H9 (cell line): ENCODE results near the gene AVEN. TPM values are rescaled to one million over a fixed set of nuclear protein-coding genes. Genes with fewer than 3 reads are reported as not detected.

ENCODE experiments used
- DNase-seq: peaks from one replicate; pipeline ENCODE4 v3.0.0-alpha.2; 2017
- H2AFZ ChIP-seq: one replicate; pipeline ENCODE4 v1.6.1; 2013; ENCODE audit warnings: mild to moderate bottlenecking, low read length, control low read depth, moderate library complexity
- H2AK5ac ChIP-seq: 2 replicates; pipeline ENCODE4 v1.6.1; 2013; ENCODE audit warnings: low read length, control low read depth, mixed read lengths; ENCODE audit not compliant: insufficient read length
- H2BK120ac ChIP-seq: one replicate; pipeline ENCODE4 v1.6.1; 2013; ENCODE audit warnings: low read depth, mild to moderate bottlenecking, low read length, control low read depth, inconsistent platforms; ENCODE audit not compliant: poor library complexity, severe bottlenecking
- H2BK12ac ChIP-seq: 2 replicates; pipeline ENCODE4 v1.6.1; 2013; ENCODE audit warnings: low read length, control low read depth, mixed read lengths, low read depth; ENCODE audit not compliant: insufficient read length
- H2BK15ac ChIP-seq: 2 replicates; pipeline ENCODE4 v1.6.1; 2013; ENCODE audit warnings: low read depth, low read length, control low read depth
- H2BK20ac ChIP-seq: one replicate; pipeline ENCODE4 v1.6.1; 2013; ENCODE audit warnings: low read depth, mild to moderate bottlenecking, low read length, control low read depth, inconsistent platforms; ENCODE audit not compliant: poor library complexity, severe bottlenecking
- H2BK5ac ChIP-seq: 2 replicates; pipeline ENCODE4 v1.6.1; 2013; ENCODE audit warnings: low read length, control low read depth, mixed read lengths; ENCODE audit not compliant: insufficient read length
- H3K14ac ChIP-seq: 2 replicates; pipeline ENCODE4 v1.6.1; 2013; ENCODE audit warnings: low read length, control low read depth; ENCODE audit not compliant: insufficient read depth
- H3K18ac ChIP-seq: 2 replicates; pipeline ENCODE4 v1.6.1; 2013; ENCODE audit warnings: low read depth, mild to moderate bottlenecking, mixed read lengths, low read length, control low read depth; ENCODE audit not compliant: insufficient read length
- H3K23ac ChIP-seq: 2 replicates; pipeline ENCODE4 v1.6.1; 2013; ENCODE audit warnings: low read length, control low read depth, mixed read lengths, low read depth; ENCODE audit not compliant: insufficient read length
- H3K23me2 ChIP-seq: 2 replicates; pipeline ENCODE4 v1.6.1; 2013; ENCODE audit warnings: low read depth, mild to moderate bottlenecking, mixed read lengths, low read length, control low read depth; ENCODE audit not compliant: insufficient read length, poor library complexity, severe bottlenecking
- H3K27ac ChIP-seq: 2 replicates; pipeline ENCODE4 v1.5.1; 2013; ENCODE audit warnings: low read length, control low read depth, mixed read lengths, low read depth; ENCODE audit not compliant: insufficient read length
- H3K27me3 ChIP-seq: 2 replicates; pipeline ENCODE4 v1.6.1; 2013; ENCODE audit warnings: low read length, control low read depth, inconsistent platforms; ENCODE audit not compliant: insufficient read depth
- H3K4ac ChIP-seq: 2 replicates; pipeline ENCODE4 v1.6.1; 2013; ENCODE audit warnings: low read depth, mild to moderate bottlenecking, control low read depth, inconsistent platforms, low read length, moderate library complexity
- H3K4me1 ChIP-seq: 2 replicates; pipeline ENCODE4 v1.6.1; 2013; ENCODE audit warnings: low read length, control low read depth, inconsistent platforms; ENCODE audit not compliant: insufficient read depth
- H3K4me2 ChIP-seq: 2 replicates; pipeline ENCODE4 v1.6.1; 2013; ENCODE audit warnings: low read length, control low read depth, mixed read lengths; ENCODE audit not compliant: insufficient read length, insufficient read depth
- H3K56ac ChIP-seq: 2 replicates; pipeline ENCODE4 v1.6.1; 2013; ENCODE audit warnings: low read depth, mild to moderate bottlenecking, mixed read lengths, low read length, control low read depth; ENCODE audit not compliant: insufficient read length
- H3K79me1 ChIP-seq: 2 replicates; pipeline ENCODE4 v1.6.1; 2013; ENCODE audit warnings: low read depth, mild to moderate bottlenecking, moderate library complexity, low read length, control low read depth, inconsistent platforms; ENCODE audit not compliant: insufficient read depth, poor library complexity, severe bottlenecking
- H3K79me2 ChIP-seq: 2 replicates; pipeline ENCODE4 v1.6.1; 2013; ENCODE audit warnings: low read length, control low read depth, inconsistent platforms; ENCODE audit not compliant: insufficient read depth
- H3K9ac ChIP-seq: 2 replicates; pipeline ENCODE4 v1.6.1; 2013; ENCODE audit warnings: low read length, control low read depth, mixed read lengths; ENCODE audit not compliant: insufficient read length; ENCODE audit errors: extremely low read depth
- H3K9me3 ChIP-seq: one replicate; pipeline ENCODE4 v1.6.1; 2013; ENCODE audit warnings: low read depth, low read length, inconsistent platforms; ENCODE audit not compliant: control insufficient read depth
- H3T11ph ChIP-seq: one replicate; pipeline ENCODE4 v1.6.1; 2013; ENCODE audit warnings: mild to moderate bottlenecking, low read length, control low read depth, inconsistent platforms
- H4K20me1 ChIP-seq: one replicate; pipeline ENCODE4 v1.6.1; 2013; ENCODE audit not compliant: control insufficient read depth, insufficient read length, insufficient read depth
- H4K5ac ChIP-seq: 2 replicates; pipeline ENCODE4 v1.6.1; 2013; ENCODE audit warnings: low read depth, mild to moderate bottlenecking, mixed read lengths, low read length, control low read depth; ENCODE audit not compliant: insufficient read length
- H4K8ac ChIP-seq: replicated peaks from 2 replicates; pipeline ENCODE4 v1.6.1; 2013; ENCODE audit warnings: low read length, control low read depth, mixed read lengths, low read depth; ENCODE audit not compliant: insufficient read length
- H4K91ac ChIP-seq: 2 replicates; pipeline ENCODE4 v1.6.1; 2013; ENCODE audit warnings: low read depth, mild to moderate bottlenecking, moderate library complexity, mixed read lengths, low read length, control low read depth; ENCODE audit not compliant: insufficient read length
- H3K27ac Mint-ChIP-seq, 3 experiments: 2 replicates in 2 of 3; 3 replicates in 1 of 3; pipeline ENCODE4 v1.8.0; 2020 to 2021; ENCODE audit warnings: mixed read lengths in 3 of 3, mild to moderate bottlenecking in 1 of 3, moderate library complexity in 1 of 3
- H3K27me3 Mint-ChIP-seq: 2 replicates; pipeline ENCODE4 v1.8.0; 2021; ENCODE audit warnings: low read depth, mild to moderate bottlenecking, moderate library complexity, mixed read lengths
- H3K36me3 Mint-ChIP-seq, 3 experiments: 2 replicates in 2 of 3; 3 replicates in 1 of 3; pipeline ENCODE4 v1.8.0; 2020 to 2021; ENCODE audit warnings: low read depth in 3 of 3, mixed read lengths in 3 of 3; ENCODE audit not compliant: insufficient read depth in 1 of 3
- H3K4me1 Mint-ChIP-seq, 2 experiments: 2 replicates each; pipeline ENCODE4 v1.8.0; 2020; ENCODE audit warnings: mixed read lengths in 2 of 2
- H3K4me3 Mint-ChIP-seq, 2 experiments: 2 replicates in 1 of 2; 3 replicates in 1 of 2; pipeline ENCODE4 v1.8.0; 2020 to 2021; ENCODE audit warnings: mild to moderate bottlenecking in 2 of 2, mixed read lengths in 2 of 2, moderate library complexity in 1 of 2
- H3K9me3 Mint-ChIP-seq, 2 experiments: 2 replicates in 1 of 2; 3 replicates in 1 of 2; pipeline ENCODE4 v1.8.0; 2020; ENCODE audit warnings: mild to moderate bottlenecking in 2 of 2, mixed read lengths in 2 of 2, moderate library complexity in 1 of 2
- CTCF ChIP-seq: fragments of 200-600 bp; sonication (generic); conservative IDR thresholded peaks from 3 replicates; pipeline ENCODE4 v1.8.0; 2021; ENCODE audit warnings: antibody characterized with exemption, mild to moderate bottlenecking
- WGBS: extraction: QIAGEN DNeasy Blood & Tissue Kit; methylation state at CpG from one replicate; pipeline ENCODE4 v1.1.7; 2013; ENCODE audit warnings: missing lambda C conversion rate, low lambda C conversion rate, mixed read lengths; ENCODE audit not compliant: insufficient read length; ENCODE audit errors: extremely low coverage; 5-methylcytosine and 5-hydroxymethylcytosine counted together
- total RNA-seq: library from RNA; stranded (reverse); gene quantifications from 2 replicates; pipeline ENCODE4 v1.2.1, GENCODE V29; 2021

The AVEN gene
- total RNA-seq, 1 experiment from 2014 or later, result 16.1 TPM

GRCh38 chr15:33834892-33835743 is 203.9 kb downstream of the AVEN start:
- no peak overlapping the region for H4K91ac ChIP-seq
- H3K18ac ChIP-seq, result no peak overlapping the region
- H2BK5ac ChIP-seq, result no peak overlapping the region
- DNase-seq, result peak; percentile 83
- H2BK12ac ChIP-seq, result no peak overlapping the region
- no peak overlapping the region for H3K56ac ChIP-seq
- H3K4me1 ChIP-seq, result peaks cover 8% of the 10 kb centered on the region; the same call in 1 of the 2 replicates
- H3K23ac ChIP-seq, result no peak overlapping the region
- H3K4me3 Mint-ChIP-seq, result peak overlapping the region; percentile 11 to 47
- no peak overlapping the region for H3T11ph ChIP-seq
- H2AFZ ChIP-seq, result no peak overlapping the region
- H3K4me2 ChIP-seq, result peak overlapping the region; percentile 27
- no peak overlapping the region for H2BK120ac ChIP-seq
- TF ChIP-seq CTCF, result no peak
- H3K4ac ChIP-seq, result no peak overlapping the region
- peaks cover 0 to 3% of the 10 kb centered on the region in 2 experiments; a peak in 1 of 5 replicates for H3K9me3 Mint-ChIP-seq
- peak overlapping the region; percentile 24 to 83 (median 58) for H3K27ac Mint-ChIP-seq
- no peak overlapping the region for H2AK5ac ChIP-seq
- no peaks in the 10 kb centered on the region for H3K79me1 ChIP-seq
- H3K9ac ChIP-seq, result no peak overlapping the region
- WGBS, result no CpG with 5 or more reads among the region's 9 CpGs
- peaks cover 19% of the 10 kb centered on the region for H3K27me3 Mint-ChIP-seq
- H3K14ac ChIP-seq, result no peak overlapping the region
- H3K27ac ChIP-seq, result no peak overlapping the region
- H3K79me2 ChIP-seq, result no peaks in the 10 kb centered on the region
- H4K5ac ChIP-seq, result no peak overlapping the region
- H3K36me3 Mint-ChIP-seq, result peaks cover 1 to 4% (median 2%) of the 10 kb centered on the region in 3 experiments; a peak in 3 of 7 replicates
- H3K9me3 ChIP-seq, result no peaks in the 10 kb centered on the region
- H3K27me3 ChIP-seq, result no peaks in the 10 kb centered on the region
- no peak overlapping the region for H2BK20ac ChIP-seq
- peaks cover 23 to 25% of the 10 kb centered on the region in 2 experiments for H3K4me1 Mint-ChIP-seq
- no peak overlapping the region for H2BK15ac ChIP-seq
- no peaks in the 10 kb centered on the region for H3K23me2 ChIP-seq
- H4K20me1 ChIP-seq, result no peaks in the 10 kb centered on the region
- no peak overlapping the region for H4K8ac ChIP-seq
